GM08714 (cell line): ENCODE results near the gene GRK3.
"Not testable (repeated sequence)": the region's sequence is repeated elsewhere in the genome, so short reads cannot be mapped to it uniquely, and the experiment has no call there.

Experiments used
- H3K4me3 ChIP-seq: fragments of 200-500 bp; sonication (Bioruptor generic); 2 replicates; pipeline ENCODE4 v1.5.1; 2014; ENCODE audit warnings: mild to moderate bottlenecking, low read length, inconsistent platforms
- ZNF274 ChIP-seq: IDR thresholded peaks from 2 replicates; pipeline ENCODE4 v1.6.1; 2012; ENCODE audit warnings: mild to moderate bottlenecking, low read depth, low read length

Gene GRK3

DNA sequence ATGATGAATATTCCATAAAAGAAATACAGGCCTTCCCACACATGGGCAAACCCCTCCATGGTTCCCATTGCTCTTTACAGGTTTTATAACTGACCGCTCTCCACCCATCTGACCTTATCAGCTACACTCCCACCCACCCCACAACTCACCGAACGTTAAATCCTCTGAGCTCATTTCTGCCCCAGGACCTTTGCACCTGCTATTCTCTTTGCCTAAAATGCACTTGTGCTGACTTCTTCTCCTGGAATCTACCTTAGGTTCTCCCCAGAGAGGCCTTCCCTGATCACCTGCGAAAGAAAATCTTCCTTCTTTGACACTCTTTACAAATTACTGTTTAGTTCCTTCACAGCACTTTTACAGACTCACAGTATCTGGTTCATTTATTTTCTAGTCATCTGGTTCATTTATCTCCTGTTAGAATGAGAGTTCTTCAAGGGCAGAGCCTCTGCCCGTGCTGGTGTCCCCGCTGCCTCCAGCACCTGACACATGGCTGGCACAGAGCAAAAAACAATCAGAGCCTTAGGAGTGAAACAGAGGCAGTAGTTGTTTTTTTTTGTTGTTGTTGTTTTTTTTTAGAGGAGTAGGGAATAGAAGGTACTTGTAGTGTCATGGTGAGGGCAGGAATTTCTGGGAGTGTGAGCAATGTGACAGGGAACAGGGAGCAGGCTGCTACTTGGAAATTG lies 21.6 kb upstream of the GRK3 start:
- no peak for TF ChIP-seq ZNF274
- no peak overlapping the region for H3K4me3 ChIP-seq

DNA sequence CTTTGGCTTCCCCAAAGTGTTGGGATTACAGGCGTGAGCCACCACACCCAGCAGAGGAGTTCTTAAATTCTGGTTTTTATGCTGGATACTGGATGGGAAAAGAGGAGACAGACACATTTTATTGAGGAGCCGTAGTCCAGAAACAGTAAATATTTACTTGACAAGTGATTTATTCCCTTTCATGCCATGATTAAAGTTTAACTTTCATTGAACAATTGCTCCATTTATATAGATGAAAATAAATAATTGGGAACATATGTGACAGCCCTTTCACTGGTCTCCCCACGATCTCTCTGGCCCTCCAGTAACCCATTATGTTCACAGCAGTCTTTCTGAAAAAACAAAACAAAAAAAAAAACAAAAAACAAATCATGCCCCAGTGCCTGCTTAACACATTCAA lies 19.3 kb upstream of the GRK3 start:
- H3K4me3 ChIP-seq: no peak overlapping the region
- no peak for TF ChIP-seq ZNF274

DNA sequence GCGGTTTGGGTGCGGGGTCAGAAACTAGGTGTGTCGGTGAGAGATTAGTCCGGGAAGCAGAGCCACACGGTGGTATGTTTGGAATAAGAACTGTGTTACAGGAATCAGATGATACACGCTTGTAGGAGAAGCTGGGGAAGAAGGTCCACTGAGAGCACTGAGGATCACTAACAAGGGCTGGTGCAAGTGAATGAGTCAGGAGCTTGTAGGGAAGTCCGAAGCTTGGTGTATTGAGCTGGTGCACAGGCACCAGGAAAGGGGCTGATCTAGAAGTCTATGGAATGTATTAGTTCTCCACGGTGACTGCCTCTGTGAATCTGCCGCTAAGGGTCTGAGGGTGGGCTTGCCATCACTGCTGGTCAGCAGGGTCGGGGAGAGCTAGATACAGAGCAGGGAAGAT lies 18.8 kb upstream of the GRK3 start:
- no peak for TF ChIP-seq ZNF274
- H3K4me3 ChIP-seq: no peak overlapping the region

DNA sequence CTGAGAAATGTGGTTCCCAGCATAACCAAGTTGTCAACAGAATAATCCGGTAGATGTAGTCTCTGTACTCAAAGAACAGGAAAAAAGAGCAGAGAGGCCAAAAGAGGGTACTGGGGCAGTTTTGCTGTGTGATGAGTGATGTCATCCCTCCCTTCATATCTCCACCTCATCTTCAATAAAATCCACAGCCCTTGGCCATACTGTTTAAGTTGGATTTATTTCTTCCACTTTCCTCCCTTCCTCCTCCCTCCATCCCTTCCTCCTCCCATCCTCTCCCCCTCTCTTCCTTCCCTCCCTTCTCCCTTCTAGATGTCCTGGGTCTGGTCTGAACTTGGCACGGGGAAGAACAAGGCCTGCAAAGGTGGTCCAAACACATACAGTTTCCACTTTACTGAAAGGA lies 18.2 kb upstream of the GRK3 start:
- no peak for TF ChIP-seq ZNF274
- no peak overlapping the region for H3K4me3 ChIP-seq

DNA sequence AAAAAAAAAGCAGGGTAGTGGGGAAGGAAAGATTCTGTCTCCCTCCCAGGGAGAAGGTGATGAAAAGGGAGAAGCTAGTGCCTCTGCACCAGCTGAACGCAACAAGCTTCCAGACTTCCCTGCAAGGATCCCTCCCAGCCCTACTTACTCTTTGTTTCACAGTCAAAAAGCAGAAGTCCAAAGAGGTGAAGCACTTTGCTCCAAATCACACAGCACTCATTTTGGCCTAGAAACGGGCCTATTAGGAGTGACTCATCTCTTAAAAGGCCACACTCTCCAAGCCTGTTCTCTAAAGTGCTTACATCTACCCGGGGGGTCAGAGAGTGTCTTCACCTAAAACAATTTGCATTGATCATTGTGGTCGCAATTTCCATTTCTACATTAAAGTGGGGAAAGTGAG lies 17.7 kb upstream of the GRK3 start:
- TF ChIP-seq ZNF274: no peak
- no peak overlapping the region for H3K4me3 ChIP-seq

DNA sequence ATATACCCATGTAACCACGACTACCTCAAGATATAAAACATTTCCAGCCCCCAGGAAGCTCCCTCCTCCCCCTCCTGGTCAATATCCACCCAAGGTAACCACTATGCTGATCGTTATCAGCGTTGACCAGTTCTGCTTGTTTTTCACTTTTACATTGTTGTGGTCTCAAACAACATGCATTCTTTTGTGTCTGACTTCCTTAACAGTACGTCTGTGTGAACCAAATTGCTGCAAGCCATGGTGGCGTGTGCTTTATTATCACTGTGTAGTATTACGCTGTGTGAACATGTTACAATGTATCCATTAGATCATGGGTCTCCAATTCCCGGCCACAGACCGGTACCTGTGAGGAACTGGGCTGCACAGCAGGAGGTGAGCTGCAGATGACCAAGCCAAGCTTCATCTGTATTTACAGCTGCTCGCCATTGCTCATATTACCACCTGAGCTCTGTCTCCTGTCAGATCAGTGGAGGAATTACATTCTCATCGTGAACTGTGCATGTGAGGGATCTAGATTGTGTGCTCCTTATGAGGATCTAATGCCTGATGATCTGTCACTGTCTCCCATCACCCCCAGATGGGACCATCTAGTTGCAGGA lies 15.5 kb upstream of the GRK3 start:
- no peak for TF ChIP-seq ZNF274
- no peak overlapping the region for H3K4me3 ChIP-seq

DNA sequence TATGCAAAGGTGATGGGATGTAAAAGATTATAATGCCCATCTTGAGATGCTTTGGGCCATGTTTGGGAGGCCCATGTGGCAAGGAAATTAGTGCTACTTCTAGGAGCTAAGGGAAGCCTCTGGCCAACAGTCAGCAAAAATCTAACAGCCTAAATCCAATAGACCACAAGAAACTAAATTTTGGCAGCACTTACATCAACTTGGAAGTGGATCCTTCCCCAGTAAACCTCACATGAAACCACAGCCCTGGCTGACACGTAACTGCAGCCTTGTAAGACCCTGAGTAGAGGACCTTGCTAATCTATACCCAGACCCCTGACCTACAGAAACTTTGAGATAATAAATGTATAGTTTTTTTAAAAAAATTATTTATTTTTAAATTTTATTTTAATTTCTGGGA lies 13.1 kb upstream of the GRK3 start:
- TF ChIP-seq ZNF274: no peak
- H3K4me3 ChIP-seq: no peak overlapping the region

DNA sequence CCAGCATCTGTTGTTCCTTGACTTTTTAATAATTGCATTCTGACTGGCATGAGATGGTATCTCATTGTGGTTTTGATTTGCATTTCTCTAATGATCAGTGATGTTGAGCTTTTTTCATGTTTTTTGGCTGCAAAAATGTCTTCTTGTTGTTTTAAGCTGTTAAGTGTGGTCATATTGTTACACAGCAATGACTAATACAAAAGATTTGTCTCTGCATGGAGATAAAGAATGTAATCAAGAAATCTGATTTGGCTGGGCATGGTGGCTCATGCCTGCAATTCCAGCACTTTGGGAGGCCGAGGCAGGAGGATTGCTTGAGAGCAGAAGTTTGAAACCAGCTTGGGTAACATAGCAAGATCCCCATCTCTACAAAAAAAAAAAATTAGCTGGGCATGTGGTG lies 12.1 kb upstream of the GRK3 start:
- H3K4me3 ChIP-seq: not testable (repeated sequence)

DNA sequence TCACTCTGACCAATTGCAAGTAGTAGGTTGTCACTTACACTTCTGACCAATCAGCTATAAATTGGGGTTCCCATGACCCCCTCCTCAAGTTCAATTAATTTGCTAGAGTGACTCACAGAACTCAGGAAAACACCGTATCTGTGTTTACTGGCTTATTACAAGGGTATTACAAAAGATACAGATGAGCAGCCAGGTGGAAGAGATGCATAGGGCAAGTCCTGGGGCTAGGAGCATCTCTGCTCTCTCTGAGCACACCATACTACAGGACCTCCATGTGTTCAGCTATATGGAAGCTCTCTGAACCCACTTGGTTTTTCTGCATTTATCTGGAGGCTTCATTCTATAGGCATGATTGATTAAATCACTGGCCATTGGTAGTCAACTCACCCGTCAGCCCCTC lies 11.3 kb upstream of the GRK3 start:
- H3K4me3 ChIP-seq: no peak overlapping the region
- no peak for TF ChIP-seq ZNF274

DNA sequence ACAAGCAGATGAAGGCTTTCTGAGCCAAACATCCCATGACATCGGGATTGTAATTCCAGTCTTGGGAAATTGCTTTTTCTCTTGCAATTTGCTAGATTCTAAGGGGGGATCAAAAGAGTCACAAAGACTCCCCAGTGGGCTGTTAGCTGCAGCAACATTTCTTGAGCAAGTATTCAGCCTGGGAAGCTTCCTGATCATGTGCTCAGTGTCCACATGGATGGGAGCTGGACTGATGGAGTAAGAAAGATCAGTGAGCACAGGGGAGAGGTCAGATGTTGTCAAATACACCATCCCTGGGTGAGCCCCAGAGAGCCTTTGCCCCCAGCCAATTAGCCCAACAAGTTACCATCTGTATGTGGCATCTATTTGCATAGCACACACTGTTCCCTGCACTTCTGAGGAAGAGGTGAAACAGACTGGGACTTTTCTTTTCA lies 10.2 kb upstream of the GRK3 start:
- no peak overlapping the region for H3K4me3 ChIP-seq
- no peak for TF ChIP-seq ZNF274

DNA sequence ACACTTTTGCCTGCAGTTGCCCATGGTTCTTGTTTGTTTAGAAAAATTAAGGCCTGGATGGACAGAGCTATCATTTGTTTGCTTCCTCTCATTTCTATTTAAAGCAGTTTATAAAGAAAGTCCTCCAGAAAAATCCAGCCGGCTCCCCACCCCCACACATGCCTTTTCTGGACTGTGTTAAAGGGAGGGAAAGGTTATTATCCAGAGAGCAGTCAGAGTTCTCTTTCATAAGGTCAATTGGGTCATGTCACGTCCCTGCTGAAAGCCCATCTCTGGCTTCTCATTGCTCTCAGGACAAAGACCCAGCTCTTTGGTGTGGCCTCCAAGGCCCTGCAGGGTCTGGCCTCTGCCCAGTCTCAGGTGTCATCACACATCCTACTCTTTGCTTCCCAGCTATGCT lies 9.8 kb upstream of the GRK3 start:
- TF ChIP-seq ZNF274: no peak
- no peak overlapping the region for H3K4me3 ChIP-seq

DNA sequence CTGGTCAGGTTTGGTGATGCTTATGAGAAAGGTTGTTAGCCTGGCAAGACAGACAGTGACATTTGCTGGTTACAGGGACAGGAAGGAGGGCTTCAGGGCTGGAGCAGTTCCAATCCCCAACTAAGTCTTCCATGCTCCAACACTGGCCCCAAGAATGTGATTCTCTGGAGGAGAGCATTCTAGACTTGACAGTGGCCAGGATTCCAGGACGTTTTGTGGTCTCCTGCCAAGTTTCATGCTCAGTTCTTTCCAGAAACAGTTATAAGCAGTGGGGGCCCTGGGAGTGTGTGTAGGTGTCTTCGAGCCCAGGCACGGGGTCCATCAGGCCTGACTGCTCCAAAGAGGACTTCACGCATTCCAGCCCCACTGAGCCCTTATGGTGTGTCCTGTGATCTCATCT lies 8.9 kb upstream of the GRK3 start:
- no peak overlapping the region for H3K4me3 ChIP-seq
- no peak for TF ChIP-seq ZNF274

DNA sequence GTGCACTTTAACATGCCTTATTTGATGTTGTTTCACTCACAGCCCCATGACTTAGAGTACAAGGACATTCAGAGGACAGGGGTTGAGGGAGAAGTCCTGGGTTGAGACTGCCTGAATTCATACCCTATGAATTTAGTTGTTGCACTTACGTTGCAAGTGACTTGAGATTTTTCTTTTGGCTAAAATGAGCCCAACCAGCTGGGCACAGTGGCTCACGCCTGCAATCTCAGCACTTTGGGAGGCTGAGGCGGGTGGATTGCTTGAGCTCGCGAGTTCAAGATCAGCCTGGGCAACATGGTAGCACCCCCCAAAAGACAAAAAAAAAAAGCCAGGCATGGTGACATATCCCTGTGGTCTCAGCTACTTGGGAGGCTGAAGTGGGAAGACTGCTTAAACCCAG lies 7.3 kb upstream of the GRK3 start:
- H3K4me3 ChIP-seq: no peak overlapping the region
- no peak for TF ChIP-seq ZNF274

DNA sequence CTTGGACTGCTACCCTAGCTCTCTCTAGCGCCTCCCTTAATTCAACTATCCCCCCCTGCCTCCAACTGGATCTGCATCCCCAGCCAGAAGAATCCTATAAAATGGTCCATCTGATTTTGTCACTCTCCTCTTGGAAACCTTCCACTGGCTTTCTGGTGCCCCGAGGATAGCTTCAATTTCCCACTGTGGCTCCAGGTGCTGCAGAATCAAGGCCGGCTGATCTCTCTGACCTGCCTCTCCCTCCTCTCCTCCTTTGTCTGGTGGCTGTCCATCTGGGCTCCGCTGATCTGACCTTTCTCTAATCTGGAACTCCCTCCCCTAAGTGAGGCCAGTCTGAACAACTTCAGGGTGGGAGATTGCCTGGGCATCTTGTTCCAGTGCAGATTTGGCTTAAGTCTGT lies 6.1 kb upstream of the GRK3 start:
- no peak for TF ChIP-seq ZNF274
- H3K4me3 ChIP-seq: no peak overlapping the region

DNA sequence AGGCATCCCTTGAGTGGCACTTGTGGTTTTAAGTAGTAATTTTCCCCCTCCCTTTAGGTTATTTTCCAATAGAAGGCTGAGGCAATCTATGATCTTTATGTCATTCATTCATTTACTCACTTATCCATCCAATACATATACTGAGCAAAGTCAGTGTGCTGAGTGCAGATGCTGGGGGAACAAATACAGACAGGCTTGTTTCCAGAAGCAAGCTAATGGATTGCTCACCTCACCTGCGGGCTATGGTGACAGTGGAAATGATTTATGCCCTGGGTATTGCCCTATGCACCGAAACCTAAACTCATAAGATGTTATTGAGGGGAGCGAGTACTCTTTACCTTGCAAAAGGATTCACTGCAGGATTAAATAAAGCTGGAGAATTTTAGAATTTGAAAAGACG lies 4.6 kb upstream of the GRK3 start:
- H3K4me3 ChIP-seq: not testable (repeated sequence)

DNA sequence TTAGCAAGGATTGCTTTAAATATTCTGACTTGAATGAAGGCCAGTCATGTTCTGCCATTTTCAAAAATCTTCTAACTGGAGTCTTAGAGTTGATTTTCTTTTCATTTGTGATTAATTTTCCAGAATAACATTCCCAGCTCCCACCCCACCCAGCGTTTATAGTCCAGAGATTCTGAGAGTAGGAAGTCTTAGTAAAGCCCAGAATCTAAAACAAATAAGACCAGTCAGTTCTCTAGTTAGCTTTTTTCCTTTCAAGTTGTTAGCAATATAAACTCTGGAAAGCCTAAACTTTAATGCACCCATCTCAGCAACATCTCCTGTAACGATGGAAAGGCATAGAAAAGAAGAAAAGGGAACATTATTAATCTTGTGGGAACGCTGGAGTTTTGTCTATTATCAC lies 3.3 kb upstream of the GRK3 start:
- H3K4me3 ChIP-seq: not testable (repeated sequence)

DNA sequence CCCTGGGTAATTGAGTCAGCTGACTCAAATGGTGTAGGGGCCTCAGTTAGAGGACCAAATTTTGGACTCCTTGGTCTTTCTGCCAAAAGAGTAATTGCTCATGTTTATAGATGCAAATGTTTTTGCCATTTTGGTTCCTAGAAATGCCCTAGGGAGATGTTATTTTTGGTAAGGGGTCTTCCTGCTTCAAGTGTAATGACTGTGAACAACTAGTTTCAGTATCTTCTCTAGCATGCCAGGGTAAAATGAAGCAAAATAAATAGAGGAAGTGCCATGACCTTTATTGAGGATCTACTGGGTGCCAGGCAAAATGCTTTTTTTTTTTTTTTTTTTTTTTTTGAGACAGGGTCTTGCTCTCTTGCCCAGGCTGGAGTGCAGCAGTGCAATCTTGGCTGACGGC lies 2.5 kb upstream of the GRK3 start:
- not testable (repeated sequence) for H3K4me3 ChIP-seq

DNA sequence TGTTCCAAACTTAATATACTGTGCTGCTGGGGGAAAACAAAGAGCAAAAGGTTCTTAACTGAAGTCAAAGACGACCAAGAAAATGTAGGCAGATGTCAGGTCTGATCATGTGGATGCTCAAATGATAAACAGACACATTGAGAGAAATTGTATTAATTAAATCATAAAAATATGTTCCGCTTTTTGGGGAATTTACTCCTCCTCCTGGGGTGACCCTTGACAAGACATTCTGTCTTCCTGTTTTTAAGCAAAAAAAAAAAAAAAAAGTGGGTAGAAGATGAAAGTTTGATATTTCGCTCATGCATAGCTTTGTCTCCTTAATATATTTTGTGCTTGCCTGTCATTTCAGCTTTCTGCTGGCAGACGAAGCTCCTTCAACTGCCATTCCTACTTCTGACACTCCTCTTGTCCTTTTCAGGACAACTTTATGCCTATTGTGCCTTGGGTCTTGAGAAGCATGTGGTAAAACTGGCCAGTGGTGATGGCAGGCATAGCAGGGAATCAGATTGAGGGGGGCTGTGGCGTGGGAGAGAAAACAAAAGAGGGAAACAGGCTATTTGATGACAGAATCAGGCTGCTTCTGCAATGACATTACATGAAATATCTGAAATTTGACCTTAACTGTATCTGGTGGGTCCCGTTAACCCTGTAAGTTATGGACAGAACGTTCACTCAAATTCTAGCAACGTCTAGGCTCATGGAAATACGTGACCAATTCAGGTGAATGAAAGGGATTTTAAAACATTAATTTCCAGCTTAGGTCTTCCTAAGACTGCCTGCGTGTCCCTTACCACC lies 1.3 kb upstream of the GRK3 start:
- peak overlapping the region; percentile 83; the same call in 1 of the 2 replicates for H3K4me3 ChIP-seq
